ENCODE measurements around the gene CYP2U1. TPM values are rescaled to one million over a fixed set of nuclear protein-coding genes. Genes with fewer than 3 reads are reported as not detected.

The CYP2U1 gene
- total and polyA plus RNA-seq, 2 of the 4 experiments (the other 2 are of a cell fraction), result 6.1 to 11.1 TPM

DNA sequence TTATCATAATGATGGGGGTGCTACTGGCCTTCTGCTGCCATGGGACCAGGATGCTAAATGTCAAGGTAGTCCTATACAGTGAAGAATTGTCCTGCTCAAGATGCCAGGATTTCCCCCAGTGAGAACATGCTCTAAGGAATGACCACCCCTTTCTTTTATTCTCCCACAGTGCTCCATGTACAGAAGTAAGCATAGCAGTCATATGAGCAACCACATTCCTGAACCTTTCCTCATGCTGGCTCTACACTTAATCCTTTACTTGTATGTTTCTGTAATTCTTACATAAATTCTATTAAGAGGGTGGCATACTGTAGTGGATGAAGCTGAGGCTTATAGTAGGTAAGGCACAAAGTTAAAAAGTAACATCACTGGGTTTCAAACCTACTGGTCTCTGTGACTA lies 20.2 kb downstream of the CYP2U1 start:
- CTCF ChIA-PET, result no interaction called here
- peak overlapping the region; percentile 46; the same call in 1 of the 2 replicates for H3K18ac ChIP-seq (ENCODE audit: low read depth, low read length)
- H2AFZ ChIP-seq (replicated peaks; ENCODE audit: low read length, poor library complexity), result peak overlapping the region; percentile 74
- H2AK9ac ChIP-seq (replicated peaks; ENCODE audit: low read depth, low read length, poor library complexity), result peak overlapping the region; percentile 71
- H3K9me1 ChIP-seq (ENCODE audit: insufficient read depth, low read length), result peaks cover 5% of the 10 kb centered on the region
- DNase-seq, result peak; percentile 89
- dilution Hi-C loops (cut with HindIII; ENCODE audit: low sequenced_read_pairs, unreplicated experiment) (no loop called here), in situ Hi-C loops (cut with MboI; ENCODE audit: low sequenced_read_pairs) (no loop called here), intact Hi-C loops (cut with micrococcal nuclease) (no loop called here)
- H3K9ac ChIP-seq (ENCODE audit: low read depth, low read length), result no peak overlapping the region
- peak overlapping the region; percentile 62 for H4K91ac ChIP-seq (ENCODE audit: insufficient read depth, low read depth, low read length)
- H2BK20ac ChIP-seq (ENCODE audit: low read depth, low read length), result peak overlapping the region; percentile 85
- peak overlapping the region; percentile 93; the same call in 2 of the 3 replicates for H2BK15ac ChIP-seq (ENCODE audit: low read depth, low read length)
- H3K56ac ChIP-seq (ENCODE audit: extremely low read depth, insufficient read depth, low read length), result peak overlapping the region; percentile 36; the same call in 1 of the 2 replicates
- H4K8ac ChIP-seq (ENCODE audit: low read depth in 2 of 2, low read length in 2 of 2), result peak overlapping the region in 1 of 2 experiments; percentile 78; a peak in 2 of 4 replicates
- H3K36me3 ChIP-seq (ENCODE audit: control insufficient read depth, insufficient read depth, low read length), result peaks cover 5% of the 10 kb centered on the region
- H3K4me3 ChIP-seq (ENCODE audit: insufficient read depth, low read depth, low read length), result no peak overlapping the region
- 0 out of 2 replicates have a peak overlapping the region, but pooled peaks have one; percentile 5 for H4K5ac ChIP-seq (ENCODE audit: low read depth, low read length)
- peak overlapping the region; percentile 89 for H3K4ac ChIP-seq (ENCODE audit: low read depth, low read length)
- peak overlapping the region; percentile 76 for H2AK5ac ChIP-seq (ENCODE audit: low read depth, low read length)
- H3K23ac ChIP-seq (ENCODE audit: low read depth, low read length), result peak overlapping the region; percentile 84; the same call in 1 of the 2 replicates
- H3K14ac ChIP-seq (replicated peaks; ENCODE audit: low read depth, low read length), result peak overlapping the region; percentile 77
- peak overlapping the region; percentile 62 for H2BK120ac ChIP-seq (ENCODE audit: low read depth, low read length)
- H3K4me2 ChIP-seq (ENCODE audit: low read depth, low read length), result peak overlapping the region; percentile 63
- no peaks in the 10 kb centered on the region for H3K9me3 ChIP-seq (ENCODE audit: control insufficient read depth, insufficient read depth, low read length)
- H3K79me1 ChIP-seq (ENCODE audit: low read depth in 1 of 2, low read length in 2 of 2), result no peaks in the 10 kb centered on the region; a peak in 1 of 4 replicates
- ATAC-seq (ENCODE audit: low read depth), result peak; percentile 97
- H2BK5ac ChIP-seq (ENCODE audit: low read depth, low read length, poor library complexity, severe bottlenecking), result peak overlapping the region; percentile 89
- peak; percentile 53; the same call in 1 of the 2 replicates for TF ChIP-seq CEBPB (IDR thresholded peaks at IDR 0.05; ENCODE audit: low read depth, low read length)
- no peak for TF ChIP-seq NFE2L2 (IDR thresholded peaks at IDR 0.05; ENCODE audit: low read depth, low read length)
- TF ChIP-seq BHLHE40 (IDR thresholded peaks at IDR 0.05; ENCODE audit: low read depth, low read length), result no peak
- H3K4me1 ChIP-seq (ENCODE audit: control insufficient read depth, insufficient read depth, low read length), result peaks cover 8% of the 10 kb centered on the region
- no peaks in the 10 kb centered on the region for H3K27me3 ChIP-seq (ENCODE audit: control insufficient read depth, insufficient read depth, low read length)
- peak overlapping the region; percentile 35; the same call in 1 of the 2 replicates for H3K27ac ChIP-seq (ENCODE audit: insufficient read depth, low read length)
- H4K20me1 ChIP-seq (ENCODE audit: insufficient read depth, low read length), result no peaks in the 10 kb centered on the region
- POLR2A ChIA-PET (ENCODE audit: unreplicated experiment), result no interaction called here
- no TSS peak for BruUV-seq (replicated peaks)
